SU-DHL-6 (cell line): ENCODE measurements around the gene ATP2B2.

Source experiments
- H2AFZ ChIP-seq: fragments of 200-600 bp; sonication (generic); 2 replicates; pipeline ENCODE4 v1.6.1; 2014; ENCODE audit warnings: low read depth, mild to moderate bottlenecking, moderate library complexity, mixed read lengths, antibody characterized with exemption, low read length; ENCODE audit not compliant: severe bottlenecking
- H3F3A ChIP-seq: fragments of 200-600 bp; shearing (Covaris generic); 2 replicates; pipeline ENCODE4 v1.6.0; 2016; ENCODE audit warnings: antibody characterized with exemption, mild to moderate bottlenecking; ENCODE audit not compliant: insufficient read depth
- H3K27ac ChIP-seq: fragments of 200-600 bp; sonication (generic); 2 replicates; pipeline ENCODE4 v1.5.1; 2016; ENCODE audit warnings: low read depth, mild to moderate bottlenecking, low read length, moderate library complexity, mixed read lengths
- H3K27me3 ChIP-seq: fragments of 200-600 bp; sonication (generic), shearing (Covaris generic); 2 replicates; pipeline ENCODE4 v1.6.0; 2014; ENCODE audit warnings: mild to moderate bottlenecking, low read length
- H3K36me3 ChIP-seq: fragments of 200-600 bp; sonication (generic); 2 replicates; pipeline ENCODE4 v1.6.1; 2014; ENCODE audit warnings: mild to moderate bottlenecking, low read length, mixed read lengths
- H3K4me2 ChIP-seq: fragments of 300-600, 200-600 bp; shearing (Covaris generic), sonication (generic); 2 replicates; pipeline ENCODE4 v1.6.0; 2014; ENCODE audit warnings: low read length, low read depth, mild to moderate bottlenecking; ENCODE audit not compliant: poor library complexity, severe bottlenecking
- H3K4me3 ChIP-seq: fragments of 200-600 bp; sonication (generic); 2 replicates; pipeline ENCODE4 v1.5.1; 2014; ENCODE audit warnings: antibody characterized with exemption, low read length, mild to moderate bottlenecking, mixed read lengths; ENCODE audit not compliant: insufficient read depth, poor library complexity, severe bottlenecking
- H3K79me2 ChIP-seq: fragments of 200-600 bp; sonication (generic); 2 replicates; pipeline ENCODE4 v1.6.1; 2014; ENCODE audit warnings: mild to moderate bottlenecking, low read length, moderate library complexity; ENCODE audit not compliant: insufficient read depth
- H3K9ac ChIP-seq: fragments of 200-600 bp; sonication (generic); 2 replicates; pipeline ENCODE4 v1.7.0; 2014; ENCODE audit warnings: mild to moderate bottlenecking, low read length
- H3K9me2 ChIP-seq: fragments of 200-600 bp; sonication (generic); replicated peaks from 2 replicates; pipeline ENCODE4 v1.6.1; 2014; ENCODE audit warnings: low read length; ENCODE audit not compliant: insufficient read depth
- H3K9me3 ChIP-seq: fragments of 200-600 bp; sonication (generic); 2 replicates; pipeline ENCODE4 v1.6.1; 2014; ENCODE audit warnings: low read length, mixed read lengths; ENCODE audit not compliant: insufficient read depth
- H4K20me1 ChIP-seq: fragments of 200-600 bp; sonication (generic); 2 replicates; pipeline ENCODE4 v1.6.1; 2014; ENCODE audit warnings: low read depth, mild to moderate bottlenecking, antibody characterized with exemption, low read length, moderate library complexity, mixed read lengths
- CTCF ChIP-seq: fragments of 200-600 bp; sonication (generic); IDR thresholded peaks from one replicate; pipeline ENCODE4 v1.5.1; 2017; ENCODE audit warnings: antibody characterized with exemption, mild to moderate bottlenecking, low read length, moderate library complexity; ENCODE audit not compliant: insufficient read depth, poor library complexity, severe bottlenecking
- EZH2phosphoT487 ChIP-seq: fragments of 200-600 bp; sonication (generic), shearing (Covaris generic); conservative IDR thresholded peaks from 2 replicates; pipeline ENCODE4 v1.6.1; 2018; ENCODE audit warnings: mild to moderate bottlenecking, antibody characterized with exemption, low read length, moderate library complexity, mixed read lengths

The ATP2B2 gene

GRCh38 chr3:10280177-10280529 is 225.2 kb downstream of the ATP2B2 start:
- Histone ChIP-seq H3K9me3 (no peaks in the 10 kb centered on the region), H3K79me2 (peaks cover 19% of the 10 kb centered on the region), H3K9ac (no peak overlapping the region), H3F3A (peaks cover 3% of the 10 kb centered on the region; the same call in 1 of the 2 replicates), H3K9me2 (no peaks in the 10 kb centered on the region), H3K27ac (no peak overlapping the region), H2AFZ (no peak overlapping the region), H3K36me3 (peaks cover 12% of the 10 kb centered on the region; the same call in 1 of the 2 replicates), H3K4me3 (no peak overlapping the region), H4K20me1 (no peaks in the 10 kb centered on the region; the same call in 1 of the 2 replicates), H3K27me3 (no peaks in the 10 kb centered on the region), H3K4me2 (no peak overlapping the region)
- TF ChIP-seq CTCF (no peak), EZH2phosphoT487 (no peak)

GRCh38 chr3:10279384-10280176 is 225.8 kb downstream of the ATP2B2 start:
- Histone ChIP-seq H4K20me1 (no peaks in the 10 kb centered on the region; the same call in 1 of the 2 replicates), H3K4me3 (no peak overlapping the region), H3K9me2 (no peaks in the 10 kb centered on the region), H3K9me3 (no peaks in the 10 kb centered on the region), H3F3A (peaks cover 3% of the 10 kb centered on the region; the same call in 1 of the 2 replicates), H2AFZ (no peak overlapping the region), H3K4me2 (no peak overlapping the region), H3K79me2 (peaks cover 25% of the 10 kb centered on the region), H3K9ac (no peak overlapping the region), H3K27me3 (no peaks in the 10 kb centered on the region), H3K36me3 (peaks cover 12% of the 10 kb centered on the region; the same call in 1 of the 2 replicates), H3K27ac (no peak overlapping the region)
- TF ChIP-seq EZH2phosphoT487 = no peak
- no peak for TF ChIP-seq CTCF

- Histone ChIP-seq H3K9me2 (no peaks in the 10 kb centered on the region), H3K27ac (no peak overlapping the region), H3K79me2 (peaks cover 36% of the 10 kb centered on the region), H3F3A (peaks cover 3% of the 10 kb centered on the region; the same call in 1 of the 2 replicates), H3K4me2 (no peak overlapping the region), H2AFZ (no peak overlapping the region), H4K20me1 (peaks cover 4% of the 10 kb centered on the region; the same call in 1 of the 2 replicates), H3K36me3 (peaks cover 12% of the 10 kb centered on the region; the same call in 1 of the 2 replicates), H3K4me3 (no peak overlapping the region), H3K9me3 (no peaks in the 10 kb centered on the region), H3K27me3 (no peaks in the 10 kb centered on the region), H3K9ac (no peak overlapping the region)
- TF ChIP-seq CTCF (no peak), EZH2phosphoT487 (no peak)
Measured at GRCh38 chr3:10278501-10278900, 226.9 kb downstream of the ATP2B2 start.
